Activated naive CD4-positive, alpha-beta T cell (primary cell): ENCODE data around the gene ARHGAP30.

Source experiments
- DNase-seq, 4 experiments: peaks; one replicate each; lab custom pipeline; 2025; lab: John Stamatoyannopoulos, UW

Gene ARHGAP30

DNA sequence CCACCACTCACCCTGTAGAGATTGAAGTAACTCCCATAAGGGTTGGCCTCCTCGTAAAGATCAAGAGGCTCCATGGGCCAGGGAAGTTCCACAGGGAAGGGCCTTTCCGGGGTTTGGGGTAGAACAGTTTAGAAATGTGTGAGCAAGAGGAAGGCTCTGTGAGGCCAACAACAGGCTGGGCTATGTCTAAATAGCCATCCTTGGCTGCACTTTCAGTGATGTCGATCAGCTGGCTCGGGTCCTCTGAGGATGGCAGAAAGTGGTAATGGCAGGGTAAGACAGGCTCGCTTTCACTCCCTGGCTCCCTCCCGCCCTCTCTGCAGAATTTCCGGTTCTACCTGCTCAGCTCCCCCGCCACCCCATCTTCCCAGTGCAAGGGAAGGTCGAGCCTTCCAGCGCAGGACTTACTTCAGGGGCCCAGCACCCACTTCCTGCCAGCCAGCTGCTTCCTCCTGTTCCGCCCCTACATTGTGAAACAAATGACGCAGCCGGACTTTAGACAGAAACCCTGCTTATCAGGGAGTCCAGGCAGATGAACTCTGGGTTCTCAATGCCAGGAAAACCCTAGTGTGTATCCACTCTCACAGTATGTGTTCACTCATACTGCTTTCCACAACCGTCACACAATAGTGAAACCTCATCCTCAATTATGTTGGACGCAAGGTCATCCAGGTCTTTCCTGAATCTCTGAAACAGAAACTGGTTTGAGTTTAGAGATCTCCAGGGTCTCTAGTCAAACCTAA lies 56.0 kb downstream of the ARHGAP30 start:
- DNase-seq: peak; percentile 9 to 57 (median 18)

DNA sequence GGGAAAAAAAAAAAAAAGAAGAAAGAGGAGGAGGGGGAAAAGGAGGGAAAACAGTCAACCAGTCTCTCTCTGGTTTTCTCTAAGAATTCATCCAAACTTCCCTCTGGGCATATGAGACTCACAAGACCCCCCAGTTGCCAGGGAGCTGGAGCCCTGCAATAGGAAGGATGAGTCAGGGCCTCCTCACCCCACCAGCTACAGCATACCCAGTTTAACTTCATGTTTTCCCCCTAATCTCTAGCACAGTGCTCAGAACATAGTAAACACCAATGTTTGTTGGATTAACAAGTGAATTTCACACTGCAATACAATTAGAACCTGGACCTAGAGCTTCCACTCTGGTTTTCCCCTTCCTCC lies 56.6 kb downstream of the ARHGAP30 start:
- DNase-seq: no peak

DNA sequence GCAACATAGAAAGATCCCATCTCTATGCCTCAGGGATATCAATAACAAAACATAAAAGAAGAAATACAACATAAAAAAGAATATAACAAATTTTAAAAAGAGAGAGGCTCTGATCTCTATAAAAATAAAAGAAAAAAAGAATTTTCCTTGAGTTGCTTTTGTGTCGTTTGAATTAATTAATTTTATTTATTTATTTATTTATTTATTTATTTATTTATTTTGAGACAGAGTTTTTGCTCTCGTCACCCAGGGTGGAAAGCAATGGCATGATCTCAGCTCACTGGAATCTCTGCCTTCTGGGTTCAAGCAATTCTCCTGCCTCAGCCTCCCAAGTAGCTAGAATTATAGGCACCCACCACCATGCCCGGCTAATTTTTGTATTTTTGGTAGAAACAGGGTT lies 57.3 kb downstream of the ARHGAP30 start:
- DNase-seq: no peak

DNA sequence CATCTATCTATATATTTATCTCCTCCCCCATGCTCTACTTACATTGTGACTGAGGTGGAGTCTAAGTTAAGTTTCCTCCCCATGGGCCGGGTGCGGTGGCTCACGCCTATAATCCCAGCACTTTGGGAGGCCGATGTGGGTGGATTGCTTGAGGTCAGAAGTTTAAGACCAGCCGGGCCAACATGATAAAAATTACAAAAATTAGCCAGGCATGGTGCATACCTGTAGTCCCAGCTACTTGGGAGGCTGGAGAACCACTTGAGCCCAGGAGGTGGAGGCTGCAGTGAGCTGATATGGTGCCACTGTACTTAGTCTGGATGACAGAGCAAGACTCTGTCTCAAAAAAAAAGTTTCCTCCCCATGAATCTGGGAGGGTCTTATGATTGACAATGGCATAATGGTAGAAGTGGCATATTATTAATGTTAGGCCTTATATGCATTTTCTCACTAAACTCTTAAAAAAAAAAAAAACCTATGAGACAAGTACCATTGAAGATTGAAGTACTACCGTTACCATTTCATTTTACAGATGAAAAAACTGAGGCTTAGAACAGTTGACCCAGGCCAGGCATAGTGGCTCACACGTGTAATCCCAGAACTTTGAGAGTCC lies 60.0 kb downstream of the ARHGAP30 start:
- DNase-seq: no peak

DNA sequence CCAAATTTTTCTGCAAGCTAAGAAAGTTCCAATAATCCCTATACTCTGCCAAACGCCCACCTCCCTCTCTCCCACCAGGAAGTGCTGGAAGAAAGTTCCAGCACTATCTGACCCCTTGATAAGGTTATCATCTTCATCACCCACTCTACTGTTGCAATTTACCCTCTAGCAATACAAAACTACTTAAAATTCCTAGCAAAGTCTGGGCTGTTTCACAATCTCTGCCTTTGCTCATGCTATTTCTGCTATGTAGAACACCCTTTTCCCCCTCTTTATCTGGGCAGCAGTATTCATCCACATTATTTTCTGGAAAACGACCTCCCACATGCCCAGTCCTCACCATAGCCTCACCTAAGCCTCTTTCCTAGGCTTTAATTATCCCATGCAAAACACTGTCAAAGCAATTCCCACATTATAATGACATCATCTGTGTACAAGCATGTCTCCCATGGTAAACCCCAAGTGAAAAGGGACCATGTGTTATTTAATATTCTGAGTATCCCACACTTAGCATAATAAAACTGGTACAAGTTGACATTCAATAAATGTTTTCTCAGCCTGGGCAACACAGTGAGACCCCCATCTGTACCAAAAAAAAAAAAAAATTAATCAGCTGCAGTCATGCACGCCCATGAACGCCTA lies 60.7 kb downstream of the ARHGAP30 start:
- no peak for DNase-seq

DNA sequence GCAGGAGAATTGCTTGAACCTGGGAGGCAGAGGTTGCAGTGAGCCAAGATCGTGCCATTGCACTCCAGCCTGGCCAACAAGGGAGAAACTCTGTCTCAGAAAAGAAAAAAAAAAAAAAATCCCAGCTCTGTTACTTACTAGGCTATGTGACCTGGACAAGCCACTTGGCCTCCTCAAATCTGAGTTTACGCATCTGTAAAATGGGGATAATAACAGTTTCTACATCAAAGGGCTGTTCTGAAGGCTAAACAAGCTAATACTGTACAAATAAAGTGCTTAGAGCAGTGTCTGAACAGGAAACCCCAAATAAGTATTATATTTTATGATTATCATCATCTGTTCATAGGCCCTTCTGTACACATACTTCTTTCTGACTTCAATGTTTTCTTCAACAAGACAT lies 62.3 kb downstream of the ARHGAP30 start:
- DNase-seq: no peak

DNA sequence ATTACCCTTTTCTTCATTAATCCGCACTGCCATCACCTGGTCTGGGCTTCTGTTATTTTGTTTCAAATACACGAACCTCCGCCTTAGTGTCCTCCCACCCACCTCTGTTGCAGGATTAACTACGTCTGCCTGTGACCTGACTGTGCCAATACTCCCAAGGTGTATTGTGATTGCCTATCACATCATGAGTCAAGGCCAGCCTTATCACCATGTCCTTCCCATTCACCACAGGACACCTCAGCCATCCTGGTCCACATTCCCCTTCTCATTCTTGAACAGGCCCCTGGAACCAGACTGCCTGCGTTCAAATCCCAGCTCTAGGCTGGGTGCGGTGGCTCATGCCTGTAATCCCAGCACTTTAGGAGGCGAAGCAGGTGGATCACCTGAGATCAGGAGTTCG lies 63.1 kb downstream of the ARHGAP30 start:
- no peak for DNase-seq

DNA sequence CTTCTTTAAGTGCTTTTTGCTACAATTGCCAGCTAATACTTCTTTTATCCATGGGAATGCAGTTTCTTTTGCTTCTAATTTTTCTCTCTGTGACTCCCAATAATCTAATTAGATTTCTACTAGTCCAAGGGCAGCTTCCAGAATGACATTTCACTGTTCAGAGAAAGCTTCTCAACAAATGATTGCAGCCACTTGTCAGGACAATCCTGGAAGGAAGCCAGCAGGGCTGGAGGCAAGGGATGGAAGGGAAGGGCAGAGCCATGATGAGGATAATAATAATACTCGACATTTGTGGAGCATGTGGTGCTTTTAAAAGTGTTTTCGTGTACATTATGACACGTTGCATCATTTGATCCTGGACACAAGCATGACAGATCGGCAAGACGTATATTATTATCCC lies 68.2 kb downstream of the ARHGAP30 start:
- DNase-seq: no peak

DNA sequence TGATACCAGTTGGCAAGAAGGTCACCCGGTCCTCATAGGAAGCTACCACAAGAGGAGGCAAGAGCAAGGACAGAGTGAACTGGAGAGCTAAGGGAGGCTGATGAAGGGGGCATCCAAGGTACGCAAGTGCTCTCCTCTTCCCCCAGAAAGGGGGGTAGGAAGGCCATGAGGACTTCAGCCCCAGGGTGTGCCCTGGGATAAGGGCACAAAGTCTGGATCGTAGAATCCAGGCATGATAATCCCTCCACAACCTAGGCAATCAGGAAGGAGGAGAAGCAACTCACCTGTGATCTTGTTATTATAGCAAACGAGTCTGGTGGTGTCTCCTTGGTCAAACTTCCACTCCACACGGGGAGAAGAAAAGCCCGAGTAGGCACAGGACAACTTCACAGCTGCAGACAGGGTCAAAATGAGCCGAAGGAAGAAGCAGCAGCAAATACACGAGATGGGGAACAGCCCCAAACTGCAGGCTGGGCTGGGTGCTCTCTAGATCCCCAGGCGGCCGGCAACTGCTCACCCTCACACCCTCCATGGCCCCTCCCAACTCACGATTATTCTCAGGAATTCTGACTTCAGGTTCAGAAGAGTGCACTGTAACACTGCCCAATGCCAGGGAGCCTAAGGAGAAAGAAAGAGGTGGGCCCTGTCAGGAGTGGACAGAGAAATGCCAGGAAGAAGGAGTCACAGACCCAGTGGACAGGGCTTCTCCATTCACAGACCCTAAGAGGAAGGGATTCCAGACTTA lies 68.8 kb downstream of the ARHGAP30 start:
- no peak for DNase-seq

DNA sequence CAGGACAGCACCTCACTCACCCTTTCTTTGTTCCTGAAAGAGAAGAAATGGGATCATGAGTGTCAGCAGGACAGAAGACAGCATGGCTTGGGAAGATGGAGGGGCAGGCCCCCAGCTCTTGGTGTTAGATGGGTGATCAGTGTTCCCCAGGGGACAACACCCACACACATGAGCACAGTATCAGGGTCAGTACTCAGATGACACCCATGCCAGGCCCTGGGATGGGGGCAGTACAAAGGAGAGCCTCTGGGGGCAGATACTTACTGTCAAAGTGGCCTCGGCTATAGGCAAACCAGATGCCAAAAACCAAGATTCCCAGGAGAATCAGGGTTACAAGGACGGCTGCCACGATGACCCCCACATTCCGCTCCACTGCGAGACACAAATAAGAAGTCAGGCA lies 70.3 kb downstream of the ARHGAP30 start:
- no peak for DNase-seq

DNA sequence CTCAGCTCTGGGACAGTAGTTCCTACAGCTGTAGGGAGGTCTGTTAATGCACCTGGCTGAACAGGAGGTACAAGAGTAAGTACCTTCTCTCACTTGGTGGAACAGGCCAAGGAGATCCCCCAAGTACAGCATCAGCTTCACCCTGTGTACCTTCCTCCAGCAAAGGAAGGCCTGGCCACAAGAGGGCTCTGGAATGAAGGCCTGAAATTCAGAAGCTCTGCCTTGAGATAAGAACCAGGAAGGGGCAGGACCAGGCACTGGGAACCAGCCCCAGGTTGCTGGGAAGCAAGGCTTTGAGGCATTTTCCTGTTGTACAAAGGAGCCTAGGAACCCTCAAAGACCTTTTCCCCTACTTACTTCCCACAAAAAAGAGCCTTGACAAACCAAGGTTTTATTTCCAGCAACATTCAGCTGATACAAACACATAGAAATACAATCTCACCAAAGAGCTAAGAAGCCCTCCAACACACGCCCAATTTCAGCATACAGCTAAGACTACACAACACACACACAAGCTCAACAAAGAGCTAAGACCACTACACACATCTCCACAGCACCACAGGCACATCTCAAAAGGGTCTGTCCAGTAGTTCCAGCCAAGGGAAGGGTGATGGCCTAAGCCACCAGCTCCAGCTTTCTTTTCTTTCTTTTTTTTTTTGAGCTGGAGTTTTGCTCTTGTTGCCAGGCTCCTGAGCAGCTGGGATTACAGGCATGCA lies 72.2 kb downstream of the ARHGAP30 start:
- peak in 2 of 4 experiments; percentile 11 to 22 for DNase-seq
